GM21825 (cell line): ENCODE data around the gene ZNF789.

Experiments used
- ATAC-seq: cut with Tn5 transposase; IDR thresholded peaks from one replicate; pipeline ENCODE4 v1.9.1; 2021; ENCODE audit warnings: mild to moderate bottlenecking, moderate library complexity; ENCODE audit not compliant: unreplicated experiment

ZNF789 gene

DNA sequence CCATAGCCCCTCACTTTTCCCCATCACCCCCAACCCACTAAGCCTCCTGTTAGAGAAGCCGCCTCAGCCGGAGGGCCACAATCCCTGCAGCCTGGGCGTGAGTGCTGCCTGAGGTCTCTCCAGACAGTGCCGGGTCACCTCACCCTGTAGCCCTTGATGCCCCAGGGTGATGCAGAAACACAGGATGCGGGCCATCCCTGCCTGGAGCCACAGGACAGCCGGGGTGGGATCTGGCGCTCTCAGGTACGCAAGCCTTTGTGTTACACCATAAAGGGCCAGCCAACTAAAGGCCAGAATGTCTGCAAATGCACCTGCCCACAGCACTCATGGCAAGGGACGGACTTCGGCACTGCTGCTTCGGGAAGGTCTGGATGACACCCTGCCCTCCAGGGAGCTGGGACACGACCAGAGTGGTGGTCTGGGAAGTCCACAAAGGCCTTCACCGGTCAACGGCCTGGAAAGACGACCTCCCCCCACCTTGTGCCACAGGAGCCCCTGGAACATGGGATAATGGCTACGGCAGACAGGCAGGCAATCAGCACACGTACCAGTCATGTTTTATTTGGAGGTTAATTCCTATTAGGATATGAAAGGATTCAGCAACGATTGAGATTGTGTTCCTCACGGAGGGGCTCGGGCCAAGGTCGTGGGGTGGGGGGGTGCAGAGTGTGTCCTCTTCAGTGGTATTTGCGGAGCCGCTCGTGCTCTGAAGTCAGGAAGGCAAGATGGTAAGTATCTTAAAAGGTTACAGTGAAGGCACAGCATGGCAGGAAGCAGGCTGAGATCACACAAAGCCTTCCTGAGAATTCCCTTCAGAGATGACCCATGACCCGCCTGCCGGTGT lies 14.8 kb upstream of the ZNF789 start:
- no peak for ATAC-seq

GRCh38 chr7:99459087-99459486 lies 13.6 kb upstream of the ZNF789 start:
- no peak for ATAC-seq

GRCh38 chr7:99460651-99461050 lies 12.0 kb upstream of the ZNF789 start:
- no peak for ATAC-seq

- no peak for ATAC-seq
Observed at GRCh38 chr7:99461221-99461620, 11.5 kb upstream of the ZNF789 start.

DNA sequence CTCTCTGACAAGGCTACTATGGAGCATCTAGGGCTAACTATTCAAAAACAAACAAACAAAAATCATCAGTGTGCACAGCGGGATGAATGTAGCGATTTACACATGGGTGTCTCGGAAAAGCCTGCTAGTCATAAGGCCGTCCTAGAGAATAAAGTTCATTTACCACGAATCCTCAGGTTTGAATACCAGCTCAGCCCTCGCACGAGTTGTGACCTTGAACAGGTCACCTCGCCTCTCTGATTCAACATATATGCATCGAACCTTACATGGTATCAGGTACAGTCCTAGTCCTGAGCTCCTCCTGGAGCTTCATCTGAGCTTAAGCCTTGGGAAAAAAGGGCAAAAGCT lies 7.3 kb upstream of the ZNF789 start:
- ATAC-seq = no peak

- ATAC-seq = no peak
Observed at GRCh38 chr7:99468336-99468918, 4.3 kb upstream of the ZNF789 start.

- ATAC-seq = no peak
Observed at GRCh38 chr7:99469381-99470065, 3.2 kb upstream of the ZNF789 start.

DNA sequence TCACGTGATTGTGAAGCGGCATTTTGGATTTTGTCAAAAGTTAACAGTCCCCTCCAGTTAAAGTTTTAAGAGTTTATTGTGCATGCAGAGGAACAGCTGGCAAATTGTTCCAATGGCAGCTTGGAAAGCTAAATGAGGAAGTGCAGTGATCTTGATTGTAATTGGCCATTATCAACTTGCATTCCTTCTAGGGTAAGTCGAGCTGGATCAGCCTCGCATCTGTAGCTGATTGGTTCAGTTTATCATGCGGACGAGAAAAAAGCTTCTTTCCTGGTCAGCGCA lies 566 bp downstream of the ZNF789 start:
- ATAC-seq = peak; percentile 20

DNA sequence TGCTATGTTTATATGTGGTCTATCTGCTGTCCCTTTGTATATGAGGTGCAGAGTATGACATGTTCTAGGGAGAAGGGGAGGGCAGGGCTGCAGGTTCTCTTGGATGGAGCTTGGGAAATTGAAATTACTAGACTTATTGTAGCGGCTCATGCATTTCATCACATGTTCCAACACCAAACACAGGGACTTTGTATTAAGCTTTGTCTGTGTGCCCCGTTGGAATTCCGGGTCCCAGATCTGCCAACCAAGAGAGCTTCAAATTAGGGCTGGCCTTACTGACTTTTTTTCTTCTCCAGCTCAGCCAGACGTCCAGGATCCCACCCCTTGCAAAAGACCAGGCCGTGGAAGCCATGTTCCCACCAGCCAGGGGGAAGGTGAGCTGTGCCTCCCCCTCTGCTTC lies 3.4 kb downstream of the ZNF789 start:
- no peak for ATAC-seq

DNA sequence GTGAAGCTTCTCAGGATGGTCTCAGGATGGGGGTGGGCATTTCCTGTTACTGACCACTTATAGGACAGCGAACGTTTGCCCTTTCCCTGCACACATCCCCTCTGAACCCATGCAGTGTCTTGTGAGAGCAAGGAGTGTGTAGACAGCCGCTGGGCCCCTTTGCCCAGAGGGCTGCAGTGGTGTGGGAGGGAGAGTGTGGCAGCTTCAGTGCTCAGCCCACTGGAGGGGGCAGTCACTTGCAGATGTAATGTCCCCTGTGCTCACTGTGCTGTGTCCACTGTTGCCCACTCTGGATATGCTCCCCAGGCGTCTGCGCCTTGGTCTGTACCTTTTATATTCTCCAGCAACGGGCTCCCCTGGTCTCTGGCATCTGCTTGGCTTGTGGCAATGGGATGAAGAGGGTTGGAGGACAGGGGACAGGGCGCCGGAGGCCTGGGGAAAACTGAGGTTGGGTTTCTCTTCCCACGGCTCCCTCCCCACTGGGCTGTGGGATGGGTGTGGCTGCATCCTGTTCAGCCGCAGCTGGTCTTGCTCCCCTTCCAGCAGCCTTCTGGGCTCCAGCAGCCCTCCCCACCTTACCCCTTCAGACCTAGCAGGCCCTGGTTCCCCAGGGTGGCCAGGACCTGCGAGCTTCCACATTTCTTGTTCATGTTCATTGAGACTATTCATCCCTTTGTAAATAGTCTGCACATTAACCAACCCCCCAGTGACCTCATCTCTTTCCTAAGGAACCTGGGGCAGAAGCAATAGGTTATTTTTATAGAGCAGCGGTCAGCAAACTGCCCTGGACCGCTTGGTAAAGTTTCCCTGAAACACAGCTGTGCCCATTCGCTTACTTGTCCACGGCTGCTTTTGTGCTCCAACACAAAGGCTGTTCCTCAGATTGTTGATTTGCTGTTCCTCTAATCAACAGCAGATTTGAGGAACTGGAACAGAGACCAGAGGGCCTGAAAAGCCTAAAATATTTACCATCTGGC lies 6.1 kb downstream of the ZNF789 start:
- no peak for ATAC-seq

- ATAC-seq = no peak
Observed at GRCh38 chr7:99485094-99485493, 12.4 kb downstream of the ZNF789 start.

- ATAC-seq = no peak
Observed at GRCh38 chr7:99489235-99489634, 16.5 kb downstream of the ZNF789 start.

GRCh38 chr7:99490878-99491277 lies 18.2 kb downstream of the ZNF789 start:
- no peak for ATAC-seq

DNA sequence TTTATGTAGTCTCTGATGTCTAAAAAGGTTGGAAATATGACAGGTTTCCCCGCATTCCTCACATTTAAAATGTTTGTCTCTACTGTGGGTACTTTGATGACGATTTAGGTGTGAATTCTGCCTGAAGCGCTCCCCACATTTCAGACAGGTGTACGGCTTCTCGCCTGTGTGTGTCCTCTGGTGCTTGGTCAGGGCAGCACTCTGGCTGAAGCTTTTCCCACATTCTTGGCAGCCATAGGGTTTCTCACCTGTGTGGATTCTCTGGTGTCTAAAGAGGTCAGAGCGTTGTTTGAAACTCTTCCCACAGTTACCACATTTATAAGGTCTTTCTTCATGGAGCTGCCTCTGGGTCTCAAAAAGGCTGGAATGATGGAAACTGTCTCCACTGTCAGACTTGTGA lies 21.1 kb downstream of the ZNF789 start:
- ATAC-seq = no peak

DNA sequence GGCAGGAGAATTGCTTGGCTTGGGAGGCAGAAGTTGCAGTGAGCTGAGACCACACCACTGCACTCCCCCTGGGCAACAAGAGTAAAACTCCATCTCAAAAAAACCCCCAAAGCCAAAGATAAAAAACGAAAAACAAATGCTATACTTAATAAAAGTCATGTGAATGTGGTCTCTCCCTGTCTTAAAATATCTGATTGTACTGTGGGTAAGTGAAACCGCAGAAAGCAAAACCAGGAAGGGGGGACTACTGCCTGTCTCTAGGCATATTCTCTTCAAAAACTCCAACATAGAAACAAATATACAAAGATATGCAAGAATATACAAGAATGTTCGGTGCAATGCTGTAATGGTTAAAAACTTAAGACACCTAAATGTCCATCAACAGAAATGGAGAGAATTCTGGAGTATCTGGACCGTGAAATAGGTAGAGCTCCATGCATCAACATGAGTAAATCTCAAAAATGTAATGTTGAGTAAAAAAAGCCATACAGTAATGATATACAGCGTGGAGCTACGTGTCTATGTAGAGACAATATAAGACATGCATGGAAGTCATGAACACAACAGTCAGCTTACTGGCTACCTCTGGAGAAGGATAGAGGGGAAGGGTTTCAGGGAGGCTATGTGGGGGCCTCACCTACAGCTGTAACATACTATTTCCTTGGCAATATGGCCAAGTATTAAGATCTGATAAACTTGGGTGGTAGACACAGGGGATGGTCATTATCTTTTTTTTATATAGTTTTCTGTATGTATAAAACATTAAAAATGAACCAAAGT lies 25.3 kb downstream of the ZNF789 start:
- no peak for ATAC-seq

DNA sequence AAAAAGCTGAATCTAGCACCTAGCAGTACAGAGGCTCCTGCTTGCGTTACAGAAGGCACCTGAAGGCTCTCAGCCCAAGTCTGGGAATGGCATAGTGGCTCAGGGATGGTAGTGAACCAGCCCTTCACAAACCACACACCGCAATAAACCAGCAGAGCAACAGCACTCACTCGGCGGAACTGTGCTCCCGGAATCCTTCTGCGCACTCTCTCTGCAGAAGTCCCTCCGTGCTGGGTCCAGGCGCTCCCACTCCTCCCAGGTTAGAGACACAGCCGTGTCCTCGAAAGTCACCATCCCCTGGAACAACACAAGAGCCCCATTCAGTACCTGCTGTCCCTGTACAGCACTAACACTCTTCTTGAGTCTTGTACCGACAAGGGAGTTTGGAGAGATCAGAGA lies 25.9 kb downstream of the ZNF789 start:
- no peak for ATAC-seq

DNA sequence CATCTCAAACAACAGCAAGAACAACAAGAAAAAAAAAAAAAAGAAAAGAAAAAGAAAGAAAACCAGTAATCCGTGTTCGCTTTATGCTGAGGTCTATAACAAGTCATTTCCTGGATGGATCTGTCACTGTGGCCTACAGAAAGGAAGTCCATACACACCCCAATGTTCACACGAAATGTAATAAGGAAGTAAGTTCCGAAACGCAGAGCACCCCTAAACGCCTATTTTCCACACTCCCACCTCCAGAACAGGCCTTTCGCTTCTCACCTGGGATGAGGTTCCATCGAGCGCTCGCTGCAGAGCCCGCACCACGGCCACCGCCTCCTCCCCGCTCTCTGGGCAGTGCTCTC lies 26.7 kb downstream of the ZNF789 start:
- no peak for ATAC-seq

DNA sequence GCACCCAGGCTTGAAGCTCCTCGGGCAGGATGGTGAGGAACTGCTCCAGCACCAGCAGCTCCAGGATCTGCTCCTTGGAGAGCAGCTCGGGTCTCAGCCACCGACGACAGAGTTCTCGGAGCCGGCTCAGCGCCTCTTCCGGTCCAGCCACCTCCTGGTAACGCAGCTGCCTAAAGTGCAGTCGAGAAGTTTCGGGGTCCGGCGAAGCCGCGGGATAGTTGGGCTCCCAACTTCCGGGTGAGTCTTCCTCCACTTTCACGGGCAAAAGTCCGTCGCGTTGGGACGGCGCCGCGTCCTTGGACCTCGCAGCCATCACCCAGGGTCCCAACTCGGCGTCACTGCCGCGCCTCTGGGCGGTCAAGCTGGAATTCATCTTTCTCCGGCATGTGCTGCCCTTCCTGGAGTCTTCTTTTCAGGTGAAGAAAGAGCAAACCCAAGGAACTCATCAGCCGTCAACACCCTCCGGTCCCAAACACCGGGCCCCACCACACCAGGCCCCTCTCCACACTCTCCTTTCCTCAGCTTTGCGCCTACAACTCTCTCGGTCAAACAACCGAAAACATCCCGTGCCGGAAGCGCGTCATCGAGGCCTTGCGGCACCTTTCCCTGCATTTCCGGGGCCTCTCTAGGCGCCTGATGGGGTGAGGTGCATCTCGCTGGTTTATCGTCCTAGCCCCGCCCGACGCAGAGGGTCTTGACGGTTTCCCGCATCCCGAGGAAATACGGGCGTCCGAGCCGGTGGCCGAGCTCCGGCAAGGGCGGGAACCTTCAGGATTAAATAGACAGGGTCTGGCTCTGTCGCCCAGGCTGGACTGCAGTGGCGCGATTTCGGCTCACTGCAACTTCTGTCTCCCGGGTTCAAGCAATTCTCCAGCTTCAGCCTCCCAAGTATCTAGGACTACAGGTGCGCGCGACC lies 27.3 kb downstream of the ZNF789 start, which contains the start of gene ZNF394:
Gene ZNF394, minus strand, starts transcription at position 561 of the 916 bp plus-strand sequence. Its CDS starts 188 bp downstream, at position 373.
- ATAC-seq = peak; percentile 46

- ATAC-seq = no peak
Observed at GRCh38 chr7:99500637-99501009, 27.9 kb downstream of the ZNF789 start.
